Measurements from ENCODE around the gene GNG4. TPM values are rescaled to one million over a fixed set of nuclear protein-coding genes. Genes with fewer than 3 reads are reported as not detected.
A peak's percentile ranks its signal among the peaks of the same experiment; 100 is the strongest.

Gene GNG4
- total and polyA plus RNA-seq, 9 of the 15 experiments (the other 6 are each of a cell fraction or from before 2014, with no cell fraction given), result 0.06 to 0.58 (median 0.08) TPM; not detected in 4

GRCh38 chr1:235513495-235514366, 135.9 kb downstream of the GNG4 start:
- BruUV-seq (replicated peaks), result no TSS peak
- in situ Hi-C loops (cut with MboI) (loop anchor here (10.0 kb wide), 1 partner anchor 221 kb away; no protein-coding TSS in a partner anchor), intact Hi-C loops (cut with micrococcal nuclease) (loop anchor here (1.0 to 10.0 kb wide), 5 partner anchors 89 to 459 kb away; no protein-coding TSS in a partner anchor)
- H3K9ac ChIP-seq (ENCODE audit: insufficient read depth in 1 of 2, low read depth in 2 of 2, low read length in 2 of 2), result no peak overlapping the region
- ChIA-PET POLR2A (interaction anchor here (0.6 to 1.3 kb wide), 5 partner anchors 9 to 137 kb away, joined by 3 to 5 read pairs (median 3); partner anchors contain the start of gene B3GALNT2), CTCF (ENCODE audit: low intra/inter-chr PET ratio) (interaction anchor here (0.7 to 2.5 kb wide), 5 partner anchors 218 to 409 kb away, joined by 4 to 15 read pairs (median 4); no protein-coding TSS in a partner anchor)
- H3K27ac ChIP-seq (ENCODE audit: extremely low read depth, low read depth, low read length), result no peak overlapping the region
- H3K4me2 ChIP-seq (ENCODE audit: insufficient read depth, low read length), result no peak overlapping the region
- 25% methylated on average over 8 of the region's 8 CpGs for WGBS (ENCODE audit: insufficient coverage, low coverage, missing lambda C conversion rate)
- H4K20me1 ChIP-seq (replicated peaks; ENCODE audit: control insufficient read depth, insufficient read depth, low read length), result no peaks in the 10 kb centered on the region
- FAIRE-seq (peak; percentile 94), DNase-seq (ENCODE audit: extremely low read depth in 1 of 4, low spot score in 3 of 4) (peak; percentile 54 to 86 (median 57)), ATAC-seq (peak; percentile 83)
- no peaks in the 10 kb centered on the region for H3K79me2 ChIP-seq (ENCODE audit: control insufficient read depth, insufficient read depth, low read length)
- no peaks in the 10 kb centered on the region for H3K4me1 ChIP-seq (replicated peaks in 1 of 2; ENCODE audit: control insufficient read depth in 2 of 2, insufficient read depth in 2 of 2, low read length in 2 of 2)
- peaks cover 3 to 9% of the 10 kb centered on the region in 2 experiments; a peak in 1 of 5 replicates for H3K27me3 ChIP-seq (ENCODE audit: control insufficient read depth in 2 of 2, insufficient read depth in 2 of 2, low read length in 2 of 2)
- H2AFZ ChIP-seq (ENCODE audit: low read depth, low read length), result no peak overlapping the region
- H3K9me1 ChIP-seq (ENCODE audit: control insufficient read depth, insufficient read depth, low read length), result no peaks in the 10 kb centered on the region
- H3K36me3 ChIP-seq (ENCODE audit: control insufficient read depth, insufficient read depth, low read length), result no peaks in the 10 kb centered on the region
- H3K4me3 ChIP-seq, result no peak overlapping the region
- H3K9me3 ChIP-seq (replicated peaks; ENCODE audit: control insufficient read depth, insufficient read depth, low read depth, low read length), result 0 out of 2 replicates have a peak, but pooled peaks cover 1% of the 10 kb centered on the region
- TF ChIP-seq BMI1 (IDR thresholded peaks at IDR 0.05; ENCODE audit: low read length) (peak; percentile 60; the same call in 1 of the 2 replicates), CBX3 (IDR thresholded peaks at IDR 0.05; ENCODE audit: borderline replicate concordance in 1 of 2, low read length in 2 of 2) (0 out of 3 replicates have a peak, but pooled peaks of 1 of the 2 experiments have one; percentile 29), ZC3H4 (CRISPR knock-in tag; IDR thresholded peaks at IDR 0.05; ENCODE audit: borderline replicate concordance) (no peak), ZC3H8 (IDR thresholded peaks at IDR 0.05) (0 out of 2 replicates have a peak, but pooled peaks have one; percentile 9), HOMEZ (CRISPR knock-in tag; IDR thresholded peaks at IDR 0.05) (no peak), C11orf30 (IDR thresholded peaks at IDR 0.05; ENCODE audit: low read depth) (0 out of 2 replicates have a peak, but pooled peaks have one; percentile 6), THAP7 (CRISPR knock-in tag; IDR thresholded peaks at IDR 0.05) (no peak), NFIX (CRISPR knock-in tag; IDR thresholded peaks at IDR 0.05; ENCODE audit: low read depth) (no peak), ELF4 (CRISPR knock-in tag; IDR thresholded peaks at IDR 0.05) (0 out of 2 replicates have a peak, but pooled peaks have one; percentile 72), FIP1L1 (IDR thresholded peaks at IDR 0.05; ENCODE audit: low read depth, low read length, poor library complexity, severe bottlenecking) (no peak), KHSRP (IDR thresholded peaks at IDR 0.05) (no peak), ARID3B (CRISPR knock-in tag; IDR thresholded peaks at IDR 0.05; ENCODE audit: borderline replicate concordance) (no peak), E2F5 (CRISPR knock-in tag; IDR thresholded peaks at IDR 0.05) (no peak), LCOR (CRISPR knock-in tag; IDR thresholded peaks at IDR 0.05) (no peak)

All from K562 (cell line).